Stimulated activated CD8-positive, alpha-beta memory T cell treated with anti-CD3 and anti-CD28 coated beads, Interleukin-15, amount 100 ng/mL, for 4 hours (primary cell): ENCODE data around the gene METTL27.
"Not testable (repeated sequence)": the region's sequence is repeated elsewhere in the genome, so short reads cannot be mapped to it uniquely, and the experiment has no call there.

ENCODE experiments used
- DNase-seq, 2 donors: peaks; one replicate each; pipeline ENCODE4 v3.0.0-alpha.2; 2020; ENCODE audit warnings: low read depth in 2 of 2

METTL27 gene

GRCh38 chr7:73839290-73839689, 3.0 kb downstream of the METTL27 start:
- DNase-seq, result no peak

- DNase-seq, result no peak
These were observed 3.7 kb downstream of the METTL27 start for GRCh38 chr7:73838642-73839041.

GRCh38 chr7:73837167-73837566, 5.1 kb downstream of the METTL27 start:
- DNase-seq, result not testable (repeated sequence)

- DNase-seq, result no peak
These were observed 7.6 kb downstream of the METTL27 start for GRCh38 chr7:73834626-73835191.

GRCh38 chr7:73833251-73833919, 8.9 kb downstream of the METTL27 start:
- DNase-seq, result no peak

- no peak for DNase-seq
These were observed 9.5 kb downstream of the METTL27 start for GRCh38 chr7:73832806-73833205.

- no peak for DNase-seq
These were observed 10.3 kb downstream of the METTL27 start for GRCh38 chr7:73831834-73832651.

GRCh38 chr7:73831584-73831833, 10.8 kb downstream of the METTL27 start:
- no peak for DNase-seq

GRCh38 chr7:73830681-73831583, 11.4 kb downstream of the METTL27 start, which contains the start of gene CLDN4:
Gene CLDN4, plus strand, starts transcription at chr7:73830996. Its CDS starts 206 bp downstream, at chr7:73831202.
- DNase-seq, result no peak

- DNase-seq, result no peak
These were observed 12.2 kb downstream of the METTL27 start for GRCh38 chr7:73829921-73830680.

GRCh38 chr7:73829505-73829904, 12.8 kb downstream of the METTL27 start:
- DNase-seq, result no peak

- no peak for DNase-seq
These were observed 13.3 kb downstream of the METTL27 start for GRCh38 chr7:73828972-73829371.

GRCh38 chr7:73828107-73828803, 14.1 kb downstream of the METTL27 start:
- no peak for DNase-seq

- DNase-seq, result no peak
These were observed 14.7 kb downstream of the METTL27 start for GRCh38 chr7:73827567-73828106.

GRCh38 chr7:73824986-73825385, 17.3 kb downstream of the METTL27 start:
- DNase-seq, result no peak

GRCh38 chr7:73823873-73824592, 18.3 kb downstream of the METTL27 start:
- DNase-seq, result no peak

GRCh38 chr7:73823257-73823656, 19.1 kb downstream of the METTL27 start:
- no peak for DNase-seq

- DNase-seq, result no peak
These were observed 19.8 kb downstream of the METTL27 start for GRCh38 chr7:73822319-73823173.
